HG03521 (cell line): ENCODE data around the gene ADM2.
"Not testable (repeated sequence)": the region's sequence is repeated elsewhere in the genome, so short reads cannot be mapped to it uniquely, and the experiment has no call there.

Source experiments
- ATAC-seq: cut with Tn5 transposase; IDR thresholded peaks from one replicate; pipeline ENCODE4 v1.9.1; 2021; ENCODE audit warnings: mild to moderate bottlenecking, moderate library complexity; ENCODE audit not compliant: unreplicated experiment

Gene ADM2

GRCh38 chr22:50505276-50505775 is 24.0 kb downstream of the ADM2 start:
- no peak for ATAC-seq

- no peak for ATAC-seq
Observed at GRCh38 chr22:50505776-50506610, 24.6 kb downstream of the ADM2 start.

GRCh38 chr22:50506611-50507420 is 25.5 kb downstream of the ADM2 start:
- peak; percentile 3 for ATAC-seq

GRCh38 chr22:50507421-50507990 is 26.2 kb downstream of the ADM2 start, which contains the start of gene LMF2:
Gene LMF2, minus strand, starts transcription at chr22:50507702. Its CDS starts 27 bp downstream, at chr22:50507675.
- ATAC-seq = peak; percentile 57

GRCh38 chr22:50507991-50508884 is 26.9 kb downstream of the ADM2 start, which contains the start of gene NCAPH2:
Gene NCAPH2, plus strand, starts transcription at chr22:50508224. Its CDS starts 114 bp downstream, at chr22:50508338.
- peak; percentile 67 for ATAC-seq

GRCh38 chr22:50508897-50509296 is 27.6 kb downstream of the ADM2 start:
- ATAC-seq = no peak

- ATAC-seq = no peak
Observed at GRCh38 chr22:50513175-50513574, 31.8 kb downstream of the ADM2 start.

GRCh38 chr22:50516068-50516467 is 34.7 kb downstream of the ADM2 start:
- ATAC-seq = no peak

- ATAC-seq = no peak
Observed at GRCh38 chr22:50516891-50517290, 35.5 kb downstream of the ADM2 start.

- no peak for ATAC-seq
Observed at GRCh38 chr22:50517495-50518260, 36.3 kb downstream of the ADM2 start.

- no peak for ATAC-seq
Observed at GRCh38 chr22:50518606-50519005, 37.3 kb downstream of the ADM2 start.

GRCh38 chr22:50519151-50519550 is 37.8 kb downstream of the ADM2 start:
- ATAC-seq = no peak

- ATAC-seq = not testable (repeated sequence)
Observed at GRCh38 chr22:50520184-50520583, 38.8 kb downstream of the ADM2 start.

GRCh38 chr22:50520826-50521453 is 39.6 kb downstream of the ADM2 start:
- no peak for ATAC-seq

GRCh38 chr22:50521710-50522109 is 40.4 kb downstream of the ADM2 start:
- ATAC-seq = no peak

GRCh38 chr22:50522208-50522805 is 41.0 kb downstream of the ADM2 start:
- ATAC-seq = no peak

- ATAC-seq = no peak
Observed at GRCh38 chr22:50522806-50523438, 41.6 kb downstream of the ADM2 start.

- no peak for ATAC-seq
Observed at GRCh38 chr22:50523458-50523805, 42.1 kb downstream of the ADM2 start.
